HCT116 (cell line): Measurements from ENCODE around the gene ZBTB17. TPM values are rescaled to one million over a fixed set of nuclear protein-coding genes. Genes with fewer than 3 reads are reported as not detected.

Source experiments
- ATAC-seq: fragments of 200-7000 bp; cut with Tn5 transposase; 2 replicates; pipeline ENCODE4 v1.9.1; 2020; ENCODE audit warnings: mild to moderate bottlenecking, moderate library complexity
- BruUV-seq: library from RNA; stranded (reverse); fragments of 400-500 nt; replicated peaks from 2 replicates; lab custom pipeline; 2021; lab: Mats Ljungman, UMichigan
- CTCF ChIA-PET: fragments of 300-600 bp; sonication (Branson Sonifier 250); formaldehyde crosslinking; loops from one replicate; lab custom pipeline; 2021; ENCODE audit warnings: antibody characterized with exemption; lab: Charles Lee
- POLR2A ChIA-PET: fragments of 300-600, 350-600 bp; sonication (Branson Sonifier 250); formaldehyde crosslinking; loops from one replicate; lab custom pipeline; 2021; ENCODE audit warnings: antibody characterized with exemption; lab: Charles Lee
- RAD21 ChIA-PET, 2 experiments: fragments of 300-600 bp; sonication (Branson Sonifier 250); formaldehyde crosslinking; loops; one replicate each; lab custom pipeline; 2023; ENCODE audit warnings: low total read pairs in 2 of 2; ENCODE audit not compliant: uncharacterized antibody in 2 of 2, unreplicated experiment in 2 of 2, low non-redundant PET in 1 of 2; lab: Charles Lee
- DNase-seq: peaks from one replicate; pipeline ENCODE4 v3.0.0-alpha.2; 2010; ENCODE audit warnings: low read depth, low spot score
- H2AFZ ChIP-seq: fragments of 200-600 bp; shearing (Covaris generic), sonication (generic); 2 replicates; pipeline ENCODE4 v1.6.1; 2017; ENCODE audit warnings: low read depth, mixed run types, mixed read lengths, antibody characterized with exemption, low read length; ENCODE audit not compliant: poor library complexity, severe bottlenecking
- H3K27ac ChIP-seq: 2 replicates; pipeline ENCODE4 v1.5.1; 2012; ENCODE audit warnings: low read depth, low read length
- H3K27me3 ChIP-seq: fragments of 200-600 bp; sonication (generic); 2 replicates; pipeline ENCODE4 v1.6.1; 2016; ENCODE audit warnings: mixed run types, low read length, mixed read lengths; ENCODE audit not compliant: insufficient read depth
- H3K36me3 ChIP-seq, 2 experiments: fragments of 200-500 bp in 1 of 2; fragments of 200-600 bp in 1 of 2; sonication (Bioruptor generic) in 1 of 2; sonication (generic) in 1 of 2; 2 replicates each; pipeline versions ENCODE4 v1.5.1 to v1.6.1; 2014 to 2016; ENCODE audit warnings: low read length in 2 of 2, inconsistent platforms in 1 of 2, mixed read lengths in 1 of 2, mixed run types in 1 of 2; ENCODE audit not compliant: insufficient read depth in 2 of 2, control insufficient read depth in 1 of 2
- H3K4me1 ChIP-seq, 2 experiments: fragments of 200-600 bp in 1 of 2; sonication (generic) in 1 of 2; 2 replicates each; pipeline versions ENCODE4 v1.5.1 to v1.6.1; 2012 to 2017; ENCODE audit warnings: low read length in 2 of 2, inconsistent platforms in 1 of 2, mild to moderate bottlenecking in 1 of 2, mixed read lengths in 1 of 2, mixed run types in 1 of 2, moderate library complexity in 1 of 2; ENCODE audit not compliant: insufficient read depth in 2 of 2, control insufficient read depth in 1 of 2
- H3K4me2 ChIP-seq: fragments of 200-600 bp; sonication (generic); 2 replicates; pipeline ENCODE4 v1.6.1; 2017; ENCODE audit warnings: mixed run types, low read length, mixed read lengths
- H3K4me3 ChIP-seq, 2 experiments: fragments of 200-600 bp in 1 of 2; sonication (generic) in 1 of 2; replicated peaks in 1 of 2; 2 replicates each; pipeline ENCODE4 v1.5.1; 2011 to 2016; ENCODE audit warnings: low read length in 2 of 2, control low read depth in 1 of 2, low read depth in 1 of 2, mild to moderate bottlenecking in 1 of 2, mixed read lengths in 1 of 2, mixed run types in 1 of 2
- H3K79me2 ChIP-seq: fragments of 200-600 bp; sonication (generic); 2 replicates; pipeline ENCODE4 v1.6.1; 2017; ENCODE audit warnings: mild to moderate bottlenecking, mixed run types, low read length, moderate library complexity, mixed read lengths; ENCODE audit not compliant: insufficient read depth
- H3K9ac ChIP-seq: fragments of 200-600 bp; sonication (generic); 2 replicates; pipeline ENCODE4 v1.6.1; 2016; ENCODE audit warnings: low read length, mixed read lengths
- H3K9me2 ChIP-seq: fragments of 200-600 bp; sonication (generic), shearing (Covaris generic); 2 replicates; pipeline ENCODE4 v1.6.1; 2017; ENCODE audit warnings: mixed run types, mild to moderate bottlenecking, moderate library complexity; ENCODE audit not compliant: insufficient read depth
- H3K9me3 ChIP-seq, 2 experiments: fragments of 200-500 bp in 1 of 2; fragments of 200-600 bp in 1 of 2; sonication (Bioruptor generic) in 1 of 2; sonication (generic) in 1 of 2; 2 replicates each; pipeline ENCODE4 v1.6.1; 2014 to 2017; ENCODE audit warnings: low read length in 2 of 2, mixed read lengths in 2 of 2, inconsistent platforms in 1 of 2, low read depth in 1 of 2, mild to moderate bottlenecking in 1 of 2, mixed run types in 1 of 2, moderate library complexity in 1 of 2; ENCODE audit not compliant: control insufficient read depth in 1 of 2, insufficient read depth in 1 of 2
- H4K20me1 ChIP-seq: fragments of 200-600 bp; sonication (generic), shearing (Covaris generic); 2 replicates; pipeline ENCODE4 v1.6.1; 2017; ENCODE audit warnings: mixed run types, mild to moderate bottlenecking, moderate library complexity; ENCODE audit not compliant: insufficient read depth
- CTCF ChIP-seq, 3 experiments: fragments of 200-600 bp in 1 of 3; sonication (generic) in 1 of 3; IDR thresholded peaks in 2 of 3; conservative IDR thresholded peaks in 1 of 3; 2 replicates each; pipeline ENCODE4 v1.5.1; 2012 to 2017; ENCODE audit warnings: low read depth in 2 of 3, low read length in 2 of 3, antibody characterized with exemption in 1 of 3, borderline replicate concordance in 1 of 3, control low read depth in 1 of 3, mild to moderate bottlenecking in 1 of 3, mixed read lengths in 1 of 3, mixed run types in 1 of 3, moderate library complexity in 1 of 3; ENCODE audit not compliant: insufficient read depth in 1 of 3
- EGR1 ChIP-seq: IDR thresholded peaks from 2 replicates; pipeline ENCODE4 v1.6.1; 2012; ENCODE audit warnings: low read depth
- EZH2phosphoT487 ChIP-seq: fragments of 200-600 bp; IDR thresholded peaks from 2 replicates; pipeline ENCODE4 v1.6.1; 2018; ENCODE audit warnings: antibody characterized with exemption, borderline replicate concordance
- JUND ChIP-seq: IDR thresholded peaks from 2 replicates; pipeline ENCODE4 v1.6.1; 2012
- POLR2A ChIP-seq: IDR thresholded peaks from 2 replicates; pipeline ENCODE4 v1.7.0; 2011; ENCODE audit warnings: borderline replicate concordance; ENCODE audit not compliant: insufficient read depth, insufficient read length; ENCODE audit errors: extremely low read depth
- POLR2AphosphoS5 ChIP-seq: IDR thresholded peaks from 2 replicates; pipeline ENCODE4 v1.6.1; 2011; ENCODE audit warnings: mild to moderate bottlenecking, low read depth, low read length, moderate library complexity
- REST ChIP-seq: IDR thresholded peaks from 2 replicates; pipeline ENCODE4 v1.6.1; 2012; ENCODE audit warnings: low read depth
- ZFX ChIP-seq: fragments of 450-650 bp; IDR thresholded peaks from 2 replicates; pipeline ENCODE4 v1.6.1; 2017
- intact Hi-C: fragments of 100-400 bp; cut with micrococcal nuclease; formaldehyde crosslinking; loops from 2 replicates; pipeline ENCODE4 v1.10.0; 2022
- total RNA-seq: library from RNA; stranded (reverse); gene quantifications from one replicate; pipeline ENCODE4 v1.2.1, GENCODE V29; 2021; ENCODE audit not compliant: unreplicated experiment

The ZBTB17 gene
- total RNA-seq, 1 experiment from 2014 or later: 31.6 TPM

- Histone ChIP-seq H3K27me3 (no peaks in the 10 kb centered on the region), H3K9me2 (no peaks in the 10 kb centered on the region), H3K4me2 (no peak overlapping the region), H3K79me2 (peaks cover 87% of the 10 kb centered on the region), H3K9ac (no peak overlapping the region), H3K4me1 (peaks cover 0 to 36% of the 10 kb centered on the region in 2 experiments; a peak in 2 of 4 replicates), H3K27ac (no peak overlapping the region), H3K36me3 (peaks cover 14 to 30% of the 10 kb centered on the region in 2 experiments), H3K9me3 (no peaks in the 10 kb centered on the region), H4K20me1 (peaks cover 15% of the 10 kb centered on the region; the same call in 1 of the 2 replicates), H3K4me3 (no peak overlapping the region), H2AFZ (no peak overlapping the region)
- intact Hi-C loops: loop anchor here (5.0 kb wide), 1 partner anchor 102 kb away; no protein-coding TSS in a partner anchor
- CTCF ChIA-PET: no interaction called here
- RAD21 ChIA-PET: no interaction called here
- POLR2A ChIA-PET: no interaction called here
- DNase-seq (no peak), ATAC-seq (no peak; the same call in 1 of the 2 replicates)
- no peak for TF ChIP-seq ZFX
- TF ChIP-seq JUND: peak; percentile 27
- no TSS peak for BruUV-seq
Measured at GRCh38 chr1:15918962-15919715, 56.8 kb downstream of the ZBTB17 start.

GRCh38 chr1:15916916-15917315 is 59.0 kb downstream of the ZBTB17 start:
- Histone ChIP-seq H3K4me2 (no peak overlapping the region), H2AFZ (no peak overlapping the region), H3K79me2 (peaks cover 91% of the 10 kb centered on the region), H4K20me1 (peaks cover 18% of the 10 kb centered on the region; the same call in 1 of the 2 replicates), H3K4me3 (no peak overlapping the region), H3K36me3 (peaks cover 20 to 24% of the 10 kb centered on the region in 2 experiments; a peak in 3 of 4 replicates), H3K27me3 (no peaks in the 10 kb centered on the region), H3K9me3 (no peaks in the 10 kb centered on the region), H3K4me1 (peaks cover 0 to 24% of the 10 kb centered on the region in 2 experiments; a peak in 2 of 4 replicates), H3K27ac (no peak overlapping the region), H3K9me2 (no peaks in the 10 kb centered on the region), H3K9ac (no peak overlapping the region)
- ATAC-seq (no peak), DNase-seq (no peak)
- TF ChIP-seq CTCF (IDR thresholded peaks at IDR 0.05 in 2 of 3, conservative IDR thresholded peaks at IDR 0.05 in 1 of 3; ENCODE audit: borderline replicate concordance in 1 of 3, insufficient read depth in 1 of 3, low read depth in 2 of 3, low read length in 2 of 3): no peak
- no peak for TF ChIP-seq REST
- no peak for TF ChIP-seq EGR1
- TF ChIP-seq POLR2AphosphoS5: no peak
- no peak for TF ChIP-seq EZH2phosphoT487
- TF ChIP-seq POLR2A: no peak
- ChIA-PET RAD21 (no interaction called here), CTCF (no interaction called here), POLR2A (no interaction called here)
- intact Hi-C loops: loop anchor here (5.0 kb wide), 1 partner anchor 100 kb away; no protein-coding TSS in a partner anchor
- BruUV-seq: no TSS peak
